Common myeloid progenitor, CD34-positive (primary cell): ENCODE data around the gene BTN2A1. TPM values are rescaled to one million over a fixed set of nuclear protein-coding genes. Genes with fewer than 3 reads are reported as not detected.
A peak's percentile ranks its signal among the peaks of the same experiment; 100 is the strongest.

Experiments used
- CTCF ChIA-PET: fragments of 350-600 bp; sonication (Branson Sonifier 250); formaldehyde crosslinking; loops from one replicate; lab custom pipeline; 2021; ENCODE audit warnings: antibody characterized with exemption; lab: Charles Lee
- POLR2A ChIA-PET: fragments of 350-600 bp; sonication (Branson Sonifier 250); formaldehyde crosslinking; loops from one replicate; lab custom pipeline; 2021; ENCODE audit warnings: antibody characterized with exemption; lab: Charles Lee
- DNase-seq, 3 donors: peaks; one replicate each; pipeline versions ENCODE4 v3.0.0 to v3.0.0-alpha.2; 2013
- H3K27ac ChIP-seq, 2 experiments: 1 replicate in 1 of 2; 2 replicates in 1 of 2; pipeline ENCODE4 v1.7.0; 2013; ENCODE audit warnings: inconsistent platforms in 2 of 2, low read length in 2 of 2, mild to moderate bottlenecking in 2 of 2, low read depth in 1 of 2, moderate library complexity in 1 of 2; ENCODE audit not compliant: severe bottlenecking in 2 of 2, insufficient read depth in 1 of 2, poor library complexity in 1 of 2
- H3K27me3 ChIP-seq, 5 experiments: replicated peaks in 2 of 5; 1 replicate in 3 of 5; 2 replicates in 2 of 5; pipeline versions ENCODE4 v1.6.1 to v1.7.0; 2013; ENCODE audit warnings: low read length in 4 of 5, mild to moderate bottlenecking in 2 of 5, moderate library complexity in 2 of 5, inconsistent platforms in 1 of 5; ENCODE audit not compliant: insufficient read depth in 5 of 5, control insufficient read depth in 4 of 5
- H3K36me3 ChIP-seq, 4 experiments: 1 replicate in 2 of 4; 2 replicates in 2 of 4; pipeline versions ENCODE4 v1.6.1 to v1.7.0; 2013; ENCODE audit warnings: low read length in 3 of 4, control low read depth in 1 of 4, mild to moderate bottlenecking in 1 of 4; ENCODE audit not compliant: control insufficient read depth in 4 of 4, insufficient read depth in 4 of 4
- H3K4me1 ChIP-seq, 4 experiments: 1 replicate in 3 of 4; 2 replicates in 1 of 4; pipeline versions ENCODE4 v1.6.1 to v1.7.1; 2013; ENCODE audit warnings: low read length in 3 of 4, mild to moderate bottlenecking in 3 of 4, control low read depth in 1 of 4, inconsistent platforms in 1 of 4, moderate library complexity in 1 of 4; ENCODE audit not compliant: control insufficient read depth in 4 of 4, insufficient read depth in 4 of 4; ENCODE audit errors: control extremely low read depth in 1 of 4
- H3K4me3 ChIP-seq, 7 experiments: 1 replicate in 4 of 7; 2 replicates in 3 of 7; pipeline versions ENCODE4 v1.5.1 to v1.7.0; 2013; ENCODE audit warnings: mild to moderate bottlenecking in 7 of 7, low read length in 6 of 7, moderate library complexity in 6 of 7, inconsistent platforms in 2 of 7, low read depth in 2 of 7, control low read depth in 1 of 7; ENCODE audit not compliant: insufficient read depth in 4 of 7, control insufficient read depth in 1 of 7; ENCODE audit errors: extremely low read depth in 1 of 7
- H3K9me3 ChIP-seq, 5 experiments: 1 replicate in 4 of 5; 2 replicates in 1 of 5; pipeline versions ENCODE4 v1.6.1 to v1.7.1; 2013; ENCODE audit warnings: low read length in 4 of 5, mild to moderate bottlenecking in 2 of 5, inconsistent platforms in 1 of 5, low read depth in 1 of 5, moderate library complexity in 1 of 5; ENCODE audit not compliant: control insufficient read depth in 4 of 5, insufficient read depth in 2 of 5; ENCODE audit errors: control extremely low read depth in 1 of 5
- WGBS: methylation state at CpG from one replicate; pipeline ENCODE4 v1.1.5; 2013; ENCODE audit not compliant: insufficient coverage; 5-methylcytosine and 5-hydroxymethylcytosine counted together
- polyA plus RNA-seq: library from polyadenylated mRNA; unstranded; fragments of 120-200 nt; gene quantifications from one replicate; pipeline ENCODE4 v1.2.1, GENCODE V29; 2013

BTN2A1 gene
- polyA plus RNA-seq, result 22.4 TPM

DNA sequence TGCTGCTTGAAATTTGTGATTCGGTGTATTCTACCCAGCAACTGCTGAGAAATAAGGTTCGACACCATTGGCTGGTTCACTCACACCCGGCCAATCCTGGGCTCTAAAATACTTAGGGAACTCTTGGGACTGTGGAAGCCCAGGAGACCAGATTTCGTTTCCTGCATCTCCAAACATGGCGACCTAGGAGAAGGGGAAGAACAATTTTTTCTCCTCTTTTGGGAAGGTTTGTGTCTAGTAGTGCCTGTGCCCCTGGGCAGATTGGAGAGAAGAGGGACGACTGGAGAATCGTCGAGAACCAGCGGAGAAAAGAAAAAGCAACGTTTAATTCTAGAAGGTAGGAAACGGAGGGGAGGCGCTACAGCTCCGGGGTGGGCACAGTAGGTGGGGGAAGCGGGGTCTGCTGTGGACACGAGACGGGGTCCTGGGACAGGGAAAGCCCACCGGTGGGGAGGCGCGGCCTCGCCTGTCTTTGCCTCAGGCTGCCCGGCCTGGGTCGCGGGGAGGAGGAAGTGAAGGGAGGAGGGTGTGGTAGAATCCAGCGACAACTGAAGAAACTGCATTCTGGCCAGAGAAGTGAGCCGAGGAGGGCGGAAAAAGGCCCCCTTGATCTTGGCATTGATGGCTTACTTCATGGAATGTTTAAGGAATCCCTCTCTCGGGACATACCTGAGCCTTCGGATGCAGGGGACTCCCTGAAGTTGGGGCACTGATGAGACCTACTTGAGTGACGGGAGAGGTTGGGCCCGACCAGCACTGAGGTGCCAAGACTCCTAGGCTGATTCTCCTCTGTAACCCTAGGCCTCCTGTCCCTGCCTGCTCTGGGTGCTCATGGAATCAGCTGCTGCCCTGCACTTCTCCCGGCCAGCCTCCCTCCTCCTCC lies at the start of gene BTN2A1:
BTN2A1 (plus strand) TSS at position 150 of the 883 bp plus-strand sequence; CDS start at position 832, 682 bp downstream.
- WGBS, result 0% methylated on average over 24 of the region's 31 CpGs
- Histone ChIP-seq H3K4me3 (peak within 1 kb of the TSS; percentile 79 to 100 (median 97)), H3K36me3 (peaks cover 0 to 31% (median 25%) of the 10 kb centered on the region in 4 experiments), H3K4me1 (peaks cover 0 to 30% (median 13%) of the 10 kb centered on the region in 4 experiments), H3K27ac (peak within 1 kb of the TSS; percentile 82 to 93), H3K9me3 (no peaks in the 10 kb centered on the region), H3K27me3 (no peaks in the 10 kb centered on the region)
- CTCF ChIA-PET, result interaction anchor here (1.0 kb wide), 1 partner anchor 12 kb away, joined by 3 read pairs; no protein-coding TSS in a partner anchor
- DNase-seq, result peak; percentile 89 to 93 (median 90)
- POLR2A ChIA-PET, result interaction anchor here (0.6 kb wide), 1 partner anchor 351 kb away, joined by 5 read pairs; no protein-coding TSS in a partner anchor

DNA sequence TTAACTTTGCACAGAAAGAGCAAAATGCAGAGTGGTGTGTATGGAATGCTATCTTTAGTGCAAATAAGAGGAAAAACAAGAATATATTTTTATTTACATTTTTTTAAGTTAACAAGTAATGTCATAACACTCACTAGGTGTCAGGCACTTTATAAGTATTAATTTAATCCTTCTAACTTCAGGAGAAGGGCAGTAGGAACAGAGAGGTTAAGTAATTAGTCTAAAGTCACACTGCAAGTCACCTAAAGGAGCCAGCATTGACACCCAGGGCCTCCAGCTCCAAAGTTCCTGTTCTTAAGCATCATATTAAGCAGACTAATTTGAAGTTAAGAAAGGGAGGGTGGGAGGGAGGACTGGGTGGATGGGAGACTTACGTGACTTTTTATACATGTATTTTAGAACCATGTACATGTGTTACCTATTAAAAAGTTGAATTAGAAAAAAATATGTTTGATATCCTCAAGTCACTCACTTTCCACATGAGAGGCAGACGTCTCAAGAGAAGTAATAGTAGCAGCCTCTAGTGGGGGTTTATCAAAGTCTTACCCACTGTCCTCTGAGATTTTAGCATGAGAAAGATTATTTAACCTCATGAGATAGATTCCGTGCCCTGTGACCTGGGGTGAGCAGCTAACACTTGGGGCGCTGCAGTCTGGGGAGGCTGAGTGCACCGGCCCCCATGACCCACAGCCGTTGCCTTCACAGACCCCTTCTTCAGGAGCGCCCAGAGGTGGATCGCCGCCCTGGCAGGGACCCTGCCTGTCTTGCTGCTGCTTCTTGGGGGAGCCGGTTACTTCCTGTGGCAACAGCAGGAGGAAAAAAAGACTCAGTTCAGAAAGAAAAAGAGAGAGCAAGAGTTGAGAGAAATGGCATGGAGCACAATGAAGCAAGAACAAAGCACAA lies 48.7 kb upstream of the BTN2A1 start:
- Histone ChIP-seq H3K27ac (no peak overlapping the region), H3K36me3 (peaks cover 23 to 77% (median 48%) of the 10 kb centered on the region in 4 experiments), H3K27me3 (no peaks in the 10 kb centered on the region), H3K4me1 (peaks cover 0 to 5% (median 2%) of the 10 kb centered on the region in 4 experiments), H3K4me3 (no peak overlapping the region), H3K9me3 (no peaks in the 10 kb centered on the region)
- 100% methylated on average over 9 of the region's 10 CpGs for WGBS
- ChIA-PET CTCF (interaction anchor here (1.4 kb wide), 1 partner anchor 68 kb away, joined by 3 read pairs; no protein-coding TSS in a partner anchor), POLR2A (no interaction called here)
- no peak for DNase-seq

DNA sequence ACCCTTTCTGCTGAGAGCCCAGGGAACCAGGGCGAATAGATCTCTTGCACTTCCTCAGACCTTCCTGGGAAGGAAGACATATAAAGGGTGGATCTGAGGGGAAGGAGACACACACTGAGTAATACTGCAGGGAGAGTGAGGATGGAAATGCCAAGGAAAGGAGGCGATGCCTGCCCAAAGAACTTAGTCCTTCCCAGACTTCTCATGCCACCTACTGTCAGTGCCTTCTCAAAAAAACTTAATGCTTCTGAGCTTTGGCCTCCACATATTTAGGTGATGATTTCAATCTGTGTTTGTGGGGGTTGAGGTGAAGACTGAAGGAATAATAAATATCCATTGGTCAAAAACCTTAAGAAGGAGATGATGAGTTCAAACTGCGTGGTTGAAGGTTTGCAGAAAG lies 46.0 kb upstream of the BTN2A1 start:
- no peak overlapping the region for H3K27ac ChIP-seq
- peaks cover 0 to 3% (median 1%) of the 10 kb centered on the region in 5 experiments for H3K9me3 ChIP-seq
- no peaks in the 10 kb centered on the region for H3K4me1 ChIP-seq
- no peak for DNase-seq
- peaks cover 23 to 73% (median 35%) of the 10 kb centered on the region in 4 experiments for H3K36me3 ChIP-seq
- no peak overlapping the region for H3K4me3 ChIP-seq
- 100% methylated on average over 1 of the region's 3 CpGs for WGBS
- POLR2A ChIA-PET, result no interaction called here
- no peaks in the 10 kb centered on the region for H3K27me3 ChIP-seq
- CTCF ChIA-PET, result interaction anchor here (0.5 to 1.5 kb wide), 2 partner anchors 8 to 114 kb away, joined by 3 read pairs; no protein-coding TSS in a partner anchor

DNA sequence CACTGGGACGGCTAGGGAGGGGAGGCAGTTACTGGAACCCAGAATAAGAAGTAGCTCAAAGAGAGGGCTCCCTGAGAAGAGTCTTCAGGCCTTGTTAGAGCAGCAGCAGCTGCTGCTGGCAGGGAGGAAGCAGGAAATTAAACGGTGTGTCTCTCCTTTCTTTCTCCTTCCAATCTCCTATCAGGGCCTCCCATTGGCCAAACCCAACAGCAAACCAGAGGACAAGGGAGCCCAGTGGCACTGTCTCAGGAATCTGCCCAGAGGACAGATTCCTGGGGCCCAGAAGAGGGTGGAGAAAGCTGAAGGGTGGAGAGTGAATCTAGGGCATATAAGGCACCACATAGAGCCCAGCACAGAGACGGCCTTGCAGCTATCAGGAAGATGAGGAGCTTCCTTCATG lies 45.5 kb upstream of the BTN2A1 start:
- H3K9me3 ChIP-seq, result peaks cover 0 to 7% (median 3%) of the 10 kb centered on the region in 5 experiments
- ChIA-PET CTCF (interaction anchor here (0.5 to 1.0 kb wide), 2 partner anchors 48 to 114 kb away, joined by 3 read pairs; no protein-coding TSS in a partner anchor), POLR2A (no interaction called here)
- no peaks in the 10 kb centered on the region for H3K27me3 ChIP-seq
- H3K4me1 ChIP-seq, result no peaks in the 10 kb centered on the region
- H3K27ac ChIP-seq, result no peak overlapping the region
- H3K4me3 ChIP-seq, result no peak overlapping the region
- DNase-seq, result no peak
- peaks cover 23 to 72% (median 31%) of the 10 kb centered on the region in 4 experiments for H3K36me3 ChIP-seq
- 77% methylated on average over 3 of the region's 3 CpGs for WGBS

DNA sequence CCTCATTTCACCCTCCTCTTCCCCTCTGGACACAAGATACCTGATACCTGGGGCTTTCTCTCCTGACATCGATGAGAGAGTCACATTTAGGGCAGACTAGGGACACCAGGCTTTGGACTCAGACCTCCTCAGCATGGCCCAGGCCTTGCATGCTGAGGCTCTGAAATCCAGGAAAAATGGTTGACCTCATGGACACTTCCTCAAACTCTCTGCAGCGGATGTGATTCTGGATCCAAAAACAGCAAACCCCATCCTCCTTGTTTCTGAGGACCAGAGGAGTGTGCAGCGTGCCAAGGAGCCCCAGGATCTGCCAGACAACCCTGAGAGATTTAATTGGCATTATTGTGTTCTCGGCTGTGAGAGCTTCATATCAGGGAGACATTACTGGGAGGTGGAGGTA lies 44.8 kb upstream of the BTN2A1 start:
- Histone ChIP-seq H3K9me3 (peaks cover 0 to 12% (median 8%) of the 10 kb centered on the region in 5 experiments), H3K36me3 (peaks cover 18 to 65% (median 25%) of the 10 kb centered on the region in 4 experiments), H3K4me1 (no peaks in the 10 kb centered on the region), H3K27ac (no peak overlapping the region), H3K4me3 (no peak overlapping the region), H3K27me3 (no peaks in the 10 kb centered on the region)
- ChIA-PET POLR2A (no interaction called here), CTCF (interaction anchor here (1.0 kb wide), 1 partner anchor 49 kb away, joined by 3 read pairs; no protein-coding TSS in a partner anchor)
- 100% methylated on average over 4 of the region's 4 CpGs for WGBS
- no peak for DNase-seq

DNA sequence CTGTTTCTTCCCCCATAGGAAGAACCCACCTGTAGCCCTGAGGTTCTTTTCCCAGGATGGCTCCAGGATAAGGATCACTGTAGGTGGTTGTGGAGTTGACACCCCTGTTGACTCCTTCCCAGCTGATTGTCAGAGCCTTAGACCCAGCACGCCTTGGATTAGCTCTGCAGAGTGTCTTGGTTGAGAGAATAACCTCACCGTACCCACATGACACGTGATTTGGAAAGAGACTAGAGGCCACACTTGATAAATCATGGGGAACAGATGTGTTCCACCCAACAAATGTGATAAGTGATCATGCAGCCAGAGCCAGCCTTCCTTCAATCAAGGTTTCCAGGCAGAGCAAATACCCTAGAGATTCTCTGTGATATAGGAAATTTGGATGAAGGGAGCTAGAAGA lies 43.5 kb upstream of the BTN2A1 start:
- peaks cover 17 to 53% (median 23%) of the 10 kb centered on the region in 4 experiments for H3K36me3 ChIP-seq
- WGBS, result 93% methylated on average over 3 of the region's 3 CpGs
- no peak overlapping the region for H3K4me3 ChIP-seq
- no peak for DNase-seq
- ChIA-PET CTCF (no interaction called here), POLR2A (no interaction called here)
- peaks cover 0 to 15% (median 8%) of the 10 kb centered on the region in 5 experiments for H3K9me3 ChIP-seq
- H3K27me3 ChIP-seq, result no peaks in the 10 kb centered on the region
- no peak overlapping the region for H3K27ac ChIP-seq
- no peaks in the 10 kb centered on the region for H3K4me1 ChIP-seq
